Fibroblast of the aortic adventitia (primary cell): ENCODE results near the gene SLIT3. TPM values are rescaled to one million over a fixed set of nuclear protein-coding genes. Genes with fewer than 3 reads are reported as not detected.
A peak's percentile ranks its signal among the peaks of the same experiment; 100 is the strongest.

Experiments used
- DNase-seq: peaks from one replicate; pipeline ENCODE4 v3.0.0-alpha.2; 2010; ENCODE audit warnings: low read depth
- H3K4me3 ChIP-seq: 2 replicates; pipeline ENCODE4 v1.5.1; 2011; ENCODE audit warnings: low read depth, mild to moderate bottlenecking, control low read depth, low read length, moderate library complexity
- CTCF ChIP-seq: IDR thresholded peaks from 2 replicates; pipeline ENCODE4 v1.5.1; 2011; ENCODE audit warnings: mild to moderate bottlenecking, low read length, control low read depth, inconsistent platforms; ENCODE audit not compliant: insufficient read depth
- total RNA-seq: library from RNA; depleted of rRNA; stranded (reverse); fragments of >200 nt; gene quantifications from 2 replicates; pipeline ENCODE4 v1.2.3, GENCODE V29; 2012; ENCODE audit warnings: low replicate concordance

Gene SLIT3
- total RNA-seq, 1 donor = 65.3 TPM

DNA sequence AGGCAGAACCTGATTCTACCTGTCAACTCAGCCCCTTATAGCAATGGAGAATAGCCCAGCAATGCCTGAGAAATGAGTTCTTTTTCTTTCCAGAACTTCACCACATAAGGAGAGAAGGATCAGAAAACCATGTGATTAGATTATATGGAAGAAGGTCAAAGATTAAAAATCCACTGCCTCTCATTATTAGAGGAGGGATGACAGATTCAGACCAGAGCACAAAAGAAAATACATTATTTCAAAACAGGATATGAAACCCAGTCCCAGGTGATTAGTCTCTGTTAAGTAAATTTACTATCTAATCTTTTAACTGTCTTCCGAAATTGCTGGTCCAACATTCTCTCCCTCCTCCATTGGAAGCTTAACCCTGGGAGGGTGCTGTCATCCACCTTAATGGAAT, 322.4 kb downstream of the SLIT3 start:
- no peak for TF ChIP-seq CTCF
- H3K4me3 ChIP-seq = no peak overlapping the region
- peak; percentile 35 for DNase-seq

DNA sequence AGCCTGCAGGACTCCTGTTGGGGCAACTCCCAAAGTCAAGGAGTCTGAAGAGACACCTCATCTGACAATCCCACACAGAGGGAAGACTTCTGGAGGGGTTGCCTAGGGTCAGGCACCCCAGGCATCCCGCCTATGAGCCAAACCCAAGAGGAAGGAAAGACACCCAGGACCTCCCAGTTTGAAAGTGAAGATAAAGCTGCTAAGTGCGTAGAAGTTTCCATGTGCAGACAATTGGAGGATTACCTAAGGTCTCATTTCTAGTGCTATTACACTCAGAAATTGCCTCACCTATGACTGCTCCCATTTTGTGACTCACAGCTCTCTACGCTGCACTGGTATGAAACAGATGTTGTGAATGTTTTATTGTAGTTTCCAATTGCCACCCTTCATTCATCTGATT, 322.9 kb downstream of the SLIT3 start:
- TF ChIP-seq CTCF = no peak
- peak; percentile 85 for DNase-seq
- no peak overlapping the region for H3K4me3 ChIP-seq

- H3K4me3 ChIP-seq = no peak overlapping the region
- DNase-seq = peak; percentile 20
- TF ChIP-seq CTCF = no peak
Observed at GRCh38 chr5:168976311-168976970, 324.5 kb downstream of the SLIT3 start.

DNA sequence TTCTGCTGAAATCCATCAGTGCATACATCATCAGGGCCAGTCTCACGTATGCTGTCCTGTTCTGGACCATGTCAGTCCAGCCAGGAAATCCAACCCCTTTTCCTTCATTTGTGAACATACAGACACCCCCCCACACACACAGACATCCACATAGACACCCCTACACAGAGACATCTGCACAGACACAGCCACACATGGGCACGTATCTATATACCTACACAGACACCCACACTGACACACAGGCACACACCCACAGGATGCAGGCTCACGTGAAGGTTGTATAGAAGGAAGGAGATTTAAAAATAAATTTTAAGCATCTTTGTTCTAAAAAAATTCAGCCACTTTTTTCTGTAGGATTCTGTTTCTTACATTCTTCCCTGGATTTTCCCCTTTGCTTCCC, 325.6 kb downstream of the SLIT3 start:
- DNase-seq = no peak
- H3K4me3 ChIP-seq = no peak overlapping the region
- no peak for TF ChIP-seq CTCF

DNA sequence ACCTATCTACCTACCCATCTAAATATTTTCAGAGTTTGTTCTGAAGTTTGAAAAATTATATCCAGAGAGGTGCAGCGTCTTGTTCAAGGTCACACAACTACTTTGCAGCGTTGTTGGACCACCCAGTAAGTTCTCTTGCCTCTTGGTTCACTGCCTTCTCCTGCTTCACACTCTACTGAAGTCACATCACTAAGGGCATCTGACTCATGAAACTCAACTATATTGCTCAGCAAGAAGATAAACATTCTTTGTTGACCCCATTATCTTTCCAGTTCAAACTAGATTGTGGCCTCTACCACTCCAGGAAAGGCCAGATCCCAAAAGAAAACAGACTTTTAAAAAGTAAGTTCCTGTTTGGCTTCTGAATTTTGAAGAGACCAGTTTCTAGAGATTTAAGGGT, 326.9 kb downstream of the SLIT3 start:
- no peak for TF ChIP-seq CTCF
- peak; percentile 41 for DNase-seq
- H3K4me3 ChIP-seq = no peak overlapping the region

- H3K4me3 ChIP-seq = no peak overlapping the region
- TF ChIP-seq CTCF = no peak
- DNase-seq = no peak
Observed at GRCh38 chr5:168972731-168973130, 328.2 kb downstream of the SLIT3 start.

DNA sequence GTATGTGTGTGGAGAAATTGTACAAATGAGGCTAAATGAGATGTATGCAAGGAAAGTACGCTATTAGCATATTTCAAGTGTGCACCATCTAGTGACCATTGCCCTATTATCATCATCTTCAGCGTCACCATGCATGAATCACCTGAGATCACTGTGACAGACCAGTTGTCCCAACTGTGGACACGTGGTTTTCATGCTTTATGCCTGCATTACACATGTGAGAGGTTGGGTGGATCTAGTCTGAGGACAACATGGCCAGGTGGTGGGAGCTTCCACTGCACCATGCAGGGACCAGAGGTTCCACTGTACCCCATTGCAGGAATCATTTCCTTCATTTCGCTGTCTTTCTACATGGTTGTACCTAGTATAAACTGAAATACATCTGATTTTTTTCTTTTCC, 329.8 kb downstream of the SLIT3 start:
- no peak for TF ChIP-seq CTCF
- H3K4me3 ChIP-seq = no peak overlapping the region
- no peak for DNase-seq
